ENCODE results near the gene EPHA10.
"Not testable (repeated sequence)": the region's sequence is repeated elsewhere in the genome, so short reads cannot be mapped to it uniquely, and the experiment has no call there.

EPHA10 gene

GRCh38 chr1:37746806-37747205 lies 18.1 kb downstream of the EPHA10 start:
- no peak for TF ChIP-seq CTCF (IDR thresholded peaks at IDR 0.05)
- DNase-seq (ENCODE audit: low spot score): no peak
- Histone ChIP-seq H3K27ac (no peak overlapping the region), H3K4me3 (no peak overlapping the region)

- no peak for TF ChIP-seq CTCF (IDR thresholded peaks at IDR 0.05)
- DNase-seq (ENCODE audit: low spot score): no peak
- H3K27ac ChIP-seq: no peak overlapping the region
- no peak overlapping the region for H3K4me3 ChIP-seq
Observed at GRCh38 chr1:37741662-37742061, 23.3 kb downstream of the EPHA10 start.

- no peak overlapping the region for H3K4me3 ChIP-seq
- no peak for TF ChIP-seq CTCF (IDR thresholded peaks at IDR 0.05)
- no peak overlapping the region for H3K27ac ChIP-seq
- no peak for DNase-seq (ENCODE audit: low spot score)
Observed at GRCh38 chr1:37741130-37741529, 23.8 kb downstream of the EPHA10 start.

GRCh38 chr1:37739222-37739621 lies 25.7 kb downstream of the EPHA10 start:
- Histone ChIP-seq H3K4me3 (no peak overlapping the region), H3K27ac (no peak overlapping the region)
- TF ChIP-seq CTCF (IDR thresholded peaks at IDR 0.05): no peak
- no peak for DNase-seq (ENCODE audit: low spot score)

GRCh38 chr1:37738619-37739018 lies 26.3 kb downstream of the EPHA10 start:
- not testable (repeated sequence) for H3K4me3 ChIP-seq; H3K27ac ChIP-seq; DNase-seq (ENCODE audit: low spot score)

- not testable (repeated sequence) for H3K4me3 ChIP-seq; H3K27ac ChIP-seq; DNase-seq (ENCODE audit: low spot score)
Observed at GRCh38 chr1:37737975-37738374, 26.9 kb downstream of the EPHA10 start.

- no peak for TF ChIP-seq CTCF (IDR thresholded peaks at IDR 0.05)
- Histone ChIP-seq H3K27ac (no peak overlapping the region), H3K4me3 (no peak overlapping the region)
- DNase-seq (ENCODE audit: low spot score): no peak
Observed at GRCh38 chr1:37734629-37735591, 30.0 kb downstream of the EPHA10 start.

- DNase-seq (ENCODE audit: low spot score): no peak
- TF ChIP-seq CTCF (IDR thresholded peaks at IDR 0.05): no peak
- Histone ChIP-seq H3K4me3 (no peak overlapping the region), H3K27ac (no peak overlapping the region)
Observed at GRCh38 chr1:37732111-37732780, 32.7 kb downstream of the EPHA10 start.
